ENCODE measurements around the gene CASD1. TPM values are rescaled to one million over a fixed set of nuclear protein-coding genes. Genes with fewer than 3 reads are reported as not detected.

The CASD1 gene
- total RNA-seq, 2 experiments from 2014 or later, result 10.6 to 13.8 TPM

DNA sequence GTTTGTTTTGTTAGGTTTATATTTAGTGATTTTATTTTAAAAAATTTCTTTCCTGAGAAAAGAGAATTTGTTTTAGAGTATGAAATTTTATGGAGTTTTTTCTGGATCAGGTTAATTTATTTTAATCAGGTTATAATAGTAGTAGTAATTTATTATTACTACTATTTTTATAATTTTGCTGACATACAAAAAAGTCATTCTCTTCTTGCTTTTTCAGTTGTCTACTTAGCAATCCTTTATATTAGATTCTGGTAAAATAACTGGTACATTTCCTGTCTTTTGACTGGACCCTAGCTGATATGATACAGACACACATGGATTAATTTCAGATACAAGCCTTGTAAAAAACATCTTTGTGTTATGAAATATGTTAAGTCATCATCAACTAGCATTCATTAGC lies 5.3 kb downstream of the CASD1 start:
- CTCF ChIA-PET, result no interaction called here
- Mint-ChIP-seq H3K27me3 (ENCODE audit: low read depth) (no peaks in the 10 kb centered on the region), H3K36me3 (ENCODE audit: low read depth) (peaks cover 28% of the 10 kb centered on the region), H3K4me1 (ENCODE audit: low read depth) (peaks cover 41% of the 10 kb centered on the region), H3K4me3 (no peak overlapping the region), H3K27ac (no peak overlapping the region), H3K9me3 (ENCODE audit: insufficient read depth) (no peaks in the 10 kb centered on the region)
- DNase-seq (no peak), ATAC-seq (no peak)
- POLR2A ChIA-PET, result interaction anchor here (0.6 kb wide), 1 partner anchor 406 kb away, joined by 4 read pairs; no protein-coding TSS in a partner anchor

DNA sequence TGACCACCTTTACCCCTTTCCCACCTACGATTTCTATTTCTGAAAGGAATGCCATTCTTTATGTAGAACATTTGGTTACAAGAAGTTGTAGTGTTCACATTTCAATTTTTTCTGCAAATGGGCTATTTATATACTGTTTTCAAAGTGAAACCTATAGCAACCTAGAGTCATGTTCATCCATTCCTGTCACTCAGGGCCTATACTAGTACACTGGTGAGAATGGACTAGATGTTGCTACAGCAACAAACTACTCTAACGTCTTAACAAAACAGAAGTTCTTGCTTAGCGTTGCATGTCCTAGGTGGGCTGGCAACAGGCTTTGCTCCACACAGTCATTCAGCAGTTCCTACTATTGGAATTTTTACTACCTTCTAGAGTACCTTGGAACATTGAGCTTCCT lies 16.3 kb downstream of the CASD1 start:
- no peak overlapping the region for H3K4me3 Mint-ChIP-seq
- H3K27me3 Mint-ChIP-seq (ENCODE audit: low read depth), result no peaks in the 10 kb centered on the region
- POLR2A ChIA-PET, result no interaction called here
- H3K9me3 Mint-ChIP-seq (ENCODE audit: insufficient read depth), result no peaks in the 10 kb centered on the region
- ATAC-seq, result no peak
- H3K36me3 Mint-ChIP-seq (ENCODE audit: low read depth), result peaks cover 13% of the 10 kb centered on the region
- H3K27ac Mint-ChIP-seq, result no peak overlapping the region
- DNase-seq, result no peak
- no peaks in the 10 kb centered on the region for H3K4me1 Mint-ChIP-seq (ENCODE audit: low read depth)
- CTCF ChIA-PET, result no interaction called here

DNA sequence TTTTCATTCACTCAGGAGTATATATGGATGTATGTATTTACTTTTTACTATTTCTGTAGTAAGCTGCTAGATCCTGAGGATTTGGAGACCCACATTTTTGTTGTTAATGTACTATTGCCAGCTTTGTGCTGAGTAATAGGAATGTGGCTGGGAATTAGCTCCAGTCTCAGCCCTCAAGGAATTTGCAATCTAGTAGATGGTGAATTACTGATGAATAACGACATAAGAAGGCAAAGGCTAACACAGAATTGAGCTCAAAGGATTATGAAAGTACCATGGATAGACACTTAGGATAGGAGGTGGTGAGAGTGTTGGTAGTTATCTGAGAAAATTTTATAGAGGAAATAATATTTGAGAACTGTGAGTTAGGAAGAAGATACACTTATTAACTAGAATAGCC lies 19.9 kb downstream of the CASD1 start:
- ATAC-seq, result no peak
- DNase-seq, result no peak
- POLR2A ChIA-PET, result no interaction called here
- Mint-ChIP-seq H3K27me3 (ENCODE audit: low read depth) (no peaks in the 10 kb centered on the region), H3K27ac (no peak overlapping the region), H3K4me3 (no peak overlapping the region), H3K36me3 (ENCODE audit: low read depth) (peaks cover 11% of the 10 kb centered on the region), H3K9me3 (ENCODE audit: insufficient read depth) (no peaks in the 10 kb centered on the region), H3K4me1 (ENCODE audit: low read depth) (no peaks in the 10 kb centered on the region)
- CTCF ChIA-PET, result no interaction called here

DNA sequence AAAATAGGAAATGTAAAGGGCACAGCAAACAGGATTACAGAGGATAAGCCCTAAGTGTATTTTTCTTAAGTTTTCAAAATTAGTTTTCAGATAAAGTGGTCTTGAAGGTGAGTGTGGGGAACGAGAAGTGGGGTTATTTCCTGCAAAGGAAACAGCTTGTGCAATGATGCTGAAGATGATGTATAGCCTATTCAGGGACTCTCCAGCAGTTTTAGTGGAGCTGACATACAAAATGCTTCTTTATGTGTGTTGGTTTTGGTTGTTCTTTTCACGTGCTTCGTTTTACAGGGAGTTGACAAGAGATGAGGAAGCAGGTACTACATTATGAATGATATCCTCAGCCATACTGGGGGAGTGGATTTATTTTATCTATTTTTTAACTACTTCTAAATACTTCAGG lies 20.5 kb downstream of the CASD1 start:
- ATAC-seq (no peak), DNase-seq (no peak)
- H3K36me3 Mint-ChIP-seq (ENCODE audit: low read depth), result peaks cover 11% of the 10 kb centered on the region
- H3K27me3 Mint-ChIP-seq (ENCODE audit: low read depth), result no peaks in the 10 kb centered on the region
- CTCF ChIA-PET, result no interaction called here
- H3K4me3 Mint-ChIP-seq, result no peak overlapping the region
- H3K4me1 Mint-ChIP-seq (ENCODE audit: low read depth), result no peaks in the 10 kb centered on the region
- H3K9me3 Mint-ChIP-seq (ENCODE audit: insufficient read depth), result no peaks in the 10 kb centered on the region
- H3K27ac Mint-ChIP-seq, result no peak overlapping the region
- POLR2A ChIA-PET, result no interaction called here

DNA sequence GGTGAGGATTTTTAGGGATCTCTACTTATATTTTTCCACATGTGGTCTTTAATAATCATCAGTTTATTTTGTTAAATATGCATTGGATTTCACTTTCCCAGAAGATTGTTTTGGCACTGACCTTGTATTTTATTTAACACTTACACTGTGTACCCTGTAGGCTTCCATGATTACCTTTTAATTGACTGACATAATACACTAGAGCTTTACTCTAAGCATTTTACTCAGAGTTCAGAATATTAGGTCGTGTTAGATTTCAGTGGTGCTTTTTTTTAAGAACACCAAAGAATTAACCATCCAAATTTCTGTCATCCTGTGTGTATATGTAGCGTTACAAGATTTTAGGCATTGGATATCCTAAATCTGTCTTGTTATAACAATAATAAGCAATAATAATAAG lies 23.1 kb downstream of the CASD1 start:
- Mint-ChIP-seq H3K27ac (no peak overlapping the region), H3K36me3 (ENCODE audit: low read depth) (peaks cover 11% of the 10 kb centered on the region), H3K4me3 (no peak overlapping the region), H3K27me3 (ENCODE audit: low read depth) (no peaks in the 10 kb centered on the region), H3K4me1 (ENCODE audit: low read depth) (no peaks in the 10 kb centered on the region), H3K9me3 (ENCODE audit: insufficient read depth) (no peaks in the 10 kb centered on the region)
- ChIA-PET POLR2A (no interaction called here), CTCF (no interaction called here)
- no peak for ATAC-seq
- DNase-seq, result no peak

- Mint-ChIP-seq H3K4me1 (ENCODE audit: low read depth) (no peaks in the 10 kb centered on the region), H3K36me3 (ENCODE audit: low read depth) (peaks cover 11% of the 10 kb centered on the region), H3K9me3 (ENCODE audit: insufficient read depth) (no peaks in the 10 kb centered on the region), H3K27ac (no peak overlapping the region), H3K4me3 (no peak overlapping the region), H3K27me3 (ENCODE audit: low read depth) (no peaks in the 10 kb centered on the region)
- no peak for DNase-seq
- ATAC-seq, result no peak
- ChIA-PET POLR2A (no interaction called here), CTCF (no interaction called here)
Measured at GRCh38 chr7:94540428-94540827, 30.8 kb downstream of the CASD1 start.

DNA sequence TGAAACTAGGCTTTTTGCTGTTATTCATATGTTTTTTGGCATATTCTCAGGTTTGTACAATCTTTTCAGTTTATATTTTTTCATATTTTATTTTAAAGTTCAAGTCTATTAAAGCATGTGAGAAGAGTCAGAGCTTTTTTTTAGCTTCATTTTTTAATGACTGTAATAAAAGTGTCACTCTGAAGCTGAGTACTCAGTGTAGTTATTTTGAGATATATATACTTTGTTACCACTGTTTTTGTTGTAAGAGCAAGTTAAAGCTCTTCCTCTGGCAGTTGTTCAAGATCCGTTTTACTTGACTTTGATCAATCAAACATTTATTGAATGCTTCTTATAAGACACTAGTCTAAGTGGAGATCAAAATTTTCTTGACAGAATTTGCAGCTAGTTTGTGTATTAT lies 37.5 kb downstream of the CASD1 start:
- ChIA-PET CTCF (no interaction called here), POLR2A (interaction anchor here (0.6 kb wide), 1 partner anchor 14 kb away, joined by 3 read pairs; no protein-coding TSS in a partner anchor)
- H3K4me1 Mint-ChIP-seq (ENCODE audit: low read depth), result no peaks in the 10 kb centered on the region
- H3K9me3 Mint-ChIP-seq (ENCODE audit: insufficient read depth), result no peaks in the 10 kb centered on the region
- peaks cover 8% of the 10 kb centered on the region for H3K36me3 Mint-ChIP-seq (ENCODE audit: low read depth)
- no peaks in the 10 kb centered on the region for H3K27me3 Mint-ChIP-seq (ENCODE audit: low read depth)
- ATAC-seq, result no peak
- H3K4me3 Mint-ChIP-seq, result no peak overlapping the region
- DNase-seq, result no peak
- no peak overlapping the region for H3K27ac Mint-ChIP-seq

DNA sequence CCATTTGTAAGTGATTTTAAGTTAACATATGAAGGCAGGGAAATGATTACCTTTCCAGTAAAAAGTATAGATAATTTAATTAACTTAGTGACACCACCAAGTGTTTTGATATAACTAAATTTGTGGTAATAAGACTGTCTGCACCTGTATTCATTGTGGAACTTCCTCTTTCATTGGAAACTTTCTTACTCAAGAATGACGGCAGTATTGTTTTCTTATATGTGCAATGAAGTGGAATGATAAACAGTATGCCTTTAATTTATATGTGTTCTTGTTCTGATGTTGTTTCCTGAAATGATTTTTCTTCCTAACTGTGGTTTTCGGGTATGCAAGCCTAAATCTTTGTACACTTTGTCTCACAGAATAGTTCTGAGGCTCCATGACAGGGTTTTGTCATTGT lies 46.4 kb downstream of the CASD1 start:
- no peak overlapping the region for H3K4me3 Mint-ChIP-seq
- H3K36me3 Mint-ChIP-seq (ENCODE audit: low read depth), result peaks cover 14% of the 10 kb centered on the region
- ChIA-PET POLR2A (no interaction called here), CTCF (no interaction called here)
- ATAC-seq, result no peak
- no peak overlapping the region for H3K27ac Mint-ChIP-seq
- H3K27me3 Mint-ChIP-seq (ENCODE audit: low read depth), result no peaks in the 10 kb centered on the region
- no peak for DNase-seq
- H3K4me1 Mint-ChIP-seq (ENCODE audit: low read depth), result no peaks in the 10 kb centered on the region
- H3K9me3 Mint-ChIP-seq (ENCODE audit: insufficient read depth), result no peaks in the 10 kb centered on the region

DNA sequence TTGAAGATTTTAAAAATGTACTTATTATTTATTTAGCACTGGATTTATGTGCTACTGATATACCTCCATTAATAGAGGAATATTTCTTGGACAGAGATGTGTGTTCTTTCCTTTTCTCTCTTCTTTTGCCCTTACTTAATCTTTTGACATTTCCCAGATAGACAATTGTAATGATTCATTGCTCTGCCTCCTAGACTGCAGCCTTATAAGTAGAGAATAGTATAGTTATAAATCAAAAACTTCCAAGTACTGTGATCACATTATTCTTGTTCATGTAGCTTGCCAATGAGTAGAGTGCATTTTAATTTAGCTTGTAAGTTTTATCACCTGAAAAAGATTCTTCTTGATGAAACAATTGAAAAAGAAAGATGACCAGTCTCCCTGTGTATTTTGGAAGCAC lies 47.6 kb downstream of the CASD1 start:
- H3K27me3 Mint-ChIP-seq (ENCODE audit: low read depth), result no peaks in the 10 kb centered on the region
- CTCF ChIA-PET, result no interaction called here
- no peaks in the 10 kb centered on the region for H3K4me1 Mint-ChIP-seq (ENCODE audit: low read depth)
- no peak overlapping the region for H3K27ac Mint-ChIP-seq
- H3K36me3 Mint-ChIP-seq (ENCODE audit: low read depth), result peaks cover 13% of the 10 kb centered on the region
- ATAC-seq (no peak), DNase-seq (no peak)
- POLR2A ChIA-PET, result no interaction called here
- H3K9me3 Mint-ChIP-seq (ENCODE audit: insufficient read depth), result no peaks in the 10 kb centered on the region
- H3K4me3 Mint-ChIP-seq, result no peak overlapping the region

- ATAC-seq (no peak), DNase-seq (no peak)
- POLR2A ChIA-PET, result no interaction called here
- no peaks in the 10 kb centered on the region for H3K27me3 Mint-ChIP-seq (ENCODE audit: low read depth)
- CTCF ChIA-PET, result no interaction called here
- H3K4me3 Mint-ChIP-seq, result no peak overlapping the region
- H3K27ac Mint-ChIP-seq, result no peak overlapping the region
- H3K4me1 Mint-ChIP-seq (ENCODE audit: low read depth), result no peaks in the 10 kb centered on the region
- H3K36me3 Mint-ChIP-seq (ENCODE audit: low read depth), result peaks cover 9% of the 10 kb centered on the region
- H3K9me3 Mint-ChIP-seq (ENCODE audit: insufficient read depth), result no peaks in the 10 kb centered on the region
Measured at GRCh38 chr7:94559972-94560371, 50.4 kb downstream of the CASD1 start.

DNA sequence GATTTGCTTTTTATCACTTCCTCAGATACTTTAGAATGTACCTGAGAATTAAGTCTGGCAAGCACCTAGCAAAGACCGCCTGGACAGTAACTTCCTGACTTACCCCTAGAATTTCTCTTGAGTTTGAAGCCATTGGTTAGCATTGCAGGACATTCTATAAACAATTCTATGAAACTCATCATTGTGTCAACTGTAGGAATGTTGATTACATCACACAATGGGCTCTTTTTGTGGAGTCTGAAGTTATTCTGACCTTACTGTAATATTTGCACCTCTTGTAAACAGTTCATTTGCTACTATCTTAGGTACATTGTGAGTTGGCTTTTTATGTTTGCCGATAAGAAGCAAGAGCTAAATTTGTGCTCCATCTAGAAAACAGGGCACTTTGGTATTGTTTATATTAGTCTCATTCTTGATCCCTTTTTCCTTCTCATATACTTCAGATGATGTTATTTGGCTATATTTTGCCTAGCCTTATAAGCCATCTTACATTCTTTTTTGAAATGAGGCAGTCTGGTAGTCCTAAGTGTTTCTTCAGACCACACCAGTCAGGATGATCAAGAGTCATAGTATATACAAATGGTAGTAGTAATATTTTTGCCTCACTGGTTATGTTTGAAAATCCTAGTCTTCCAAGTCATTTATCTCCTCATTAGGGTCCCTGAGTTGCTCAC lies 52.4 kb downstream of the CASD1 start:
- H3K9me3 Mint-ChIP-seq (ENCODE audit: insufficient read depth), result no peaks in the 10 kb centered on the region
- POLR2A ChIA-PET, result no interaction called here
- CTCF ChIA-PET, result no interaction called here
- ATAC-seq (no peak), DNase-seq (no peak)
- H3K4me1 Mint-ChIP-seq (ENCODE audit: low read depth), result no peaks in the 10 kb centered on the region
- H3K27ac Mint-ChIP-seq, result no peak overlapping the region
- H3K36me3 Mint-ChIP-seq (ENCODE audit: low read depth), result peaks cover 5% of the 10 kb centered on the region
- no peak overlapping the region for H3K4me3 Mint-ChIP-seq
- H3K27me3 Mint-ChIP-seq (ENCODE audit: low read depth), result no peaks in the 10 kb centered on the region

DNA sequence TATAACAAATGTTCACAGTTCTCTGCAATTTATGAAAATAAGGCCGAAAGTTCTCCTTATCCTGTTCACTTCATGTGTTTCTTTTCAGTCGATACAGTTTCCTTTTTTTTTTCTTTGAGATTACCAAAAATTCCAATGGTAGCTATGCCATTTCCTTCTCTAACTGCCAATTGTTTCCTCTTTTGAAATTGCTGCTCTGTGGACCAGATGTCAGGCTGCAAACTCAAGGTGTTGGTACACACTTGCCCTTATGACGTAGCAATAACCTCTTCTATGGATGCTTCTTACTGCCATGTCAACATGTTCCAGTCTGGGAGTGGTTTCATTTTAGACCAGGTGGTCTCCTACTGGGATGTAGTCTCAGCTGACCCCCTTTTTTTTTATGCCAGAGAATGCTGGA lies 52.9 kb downstream of the CASD1 start:
- H3K27me3 Mint-ChIP-seq (ENCODE audit: low read depth), result no peaks in the 10 kb centered on the region
- ATAC-seq (no peak), DNase-seq (no peak)
- ChIA-PET POLR2A (no interaction called here), CTCF (no interaction called here)
- H3K36me3 Mint-ChIP-seq (ENCODE audit: low read depth), result peaks cover 5% of the 10 kb centered on the region
- H3K4me1 Mint-ChIP-seq (ENCODE audit: low read depth), result no peaks in the 10 kb centered on the region
- no peaks in the 10 kb centered on the region for H3K9me3 Mint-ChIP-seq (ENCODE audit: insufficient read depth)
- no peak overlapping the region for H3K27ac Mint-ChIP-seq
- no peak overlapping the region for H3K4me3 Mint-ChIP-seq

GRCh38 chr7:94565247-94565894 lies 55.8 kb downstream of the CASD1 start:
- no peak for ATAC-seq
- ChIA-PET POLR2A (no interaction called here), CTCF (no interaction called here)
- peaks cover 4% of the 10 kb centered on the region for H3K36me3 Mint-ChIP-seq (ENCODE audit: low read depth)
- DNase-seq, result no peak
- no peak overlapping the region for H3K27ac Mint-ChIP-seq
- H3K27me3 Mint-ChIP-seq (ENCODE audit: low read depth), result no peaks in the 10 kb centered on the region
- no peak overlapping the region for H3K4me3 Mint-ChIP-seq
- no peaks in the 10 kb centered on the region for H3K4me1 Mint-ChIP-seq (ENCODE audit: low read depth)
- no peaks in the 10 kb centered on the region for H3K9me3 Mint-ChIP-seq (ENCODE audit: insufficient read depth)

All from activated CD8-positive, alpha-beta T cell treated with anti-CD3 and anti-CD28 coated beads, Interleukin-2, amount 10 ng/mL, durations not matched to agents 7 days and 5 days (primary cell).